ENCODE data around the gene FOXF1. TPM values are rescaled to one million over a fixed set of nuclear protein-coding genes. Genes with fewer than 3 reads are reported as not detected.

FOXF1 gene
- total RNA-seq = 12.8 and 13.3 TPM in 2 replicates

GRCh38 chr16:86510465-86511261, at the start of gene FOXF1:
Gene FOXF1, plus strand, starts transcription at chr16:86510527. Its CDS starts 43 bp downstream, at chr16:86510570.

DNA sequence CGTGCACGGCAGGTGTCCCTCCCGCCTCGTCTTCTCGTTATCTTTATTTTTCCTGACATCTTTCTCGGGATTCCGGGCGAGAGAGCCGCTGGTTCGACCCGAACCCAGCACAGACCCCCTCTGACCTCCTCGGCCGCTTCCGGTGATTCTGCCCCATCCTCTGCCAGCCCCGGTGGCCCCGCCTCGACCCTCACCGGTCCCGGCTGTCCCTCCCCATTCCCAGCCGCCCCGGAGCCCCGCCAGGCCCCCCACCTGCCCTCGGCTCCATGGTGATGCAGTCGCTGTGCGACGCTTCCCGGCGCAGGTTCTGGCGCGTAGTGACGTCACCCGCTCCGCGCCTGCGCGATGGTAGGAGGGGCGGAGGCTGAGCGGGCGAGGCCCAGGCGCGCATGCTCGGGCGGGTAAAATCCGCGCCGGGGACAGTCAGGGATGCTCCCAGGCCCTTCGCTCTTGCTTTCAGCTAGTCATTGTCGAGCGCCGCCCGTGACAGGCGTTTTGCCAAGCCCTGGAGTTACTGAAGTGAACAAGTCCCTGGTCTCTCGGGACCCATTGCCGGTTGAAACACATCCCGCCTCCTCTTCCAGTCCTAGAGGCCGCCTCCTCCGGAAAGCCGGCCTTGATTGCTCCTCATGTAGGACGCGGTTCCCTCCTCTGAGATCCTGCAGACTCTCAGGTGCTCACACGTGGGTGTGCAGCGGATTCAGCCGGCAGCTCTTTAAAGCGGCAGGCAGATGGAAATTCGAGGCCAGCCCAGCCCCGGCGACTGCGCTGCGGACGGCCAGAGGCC, 44.8 kb downstream of the FOXF1 start, which contains the start of gene MTHFSD:
MTHFSD (minus strand) TSS at position 319 of the 787 bp plus-strand sequence; CDS start at position 268, 51 bp downstream.

Other genes starting within 250 kb of the FOXF1 start
- 8.1 and 14.9 TPM in 2 replicates for gene MTHFSD, start 44.7 kb downstream of the FOXF1 start, total RNA-seq
- gene FOXC2, start 56.3 kb downstream of the FOXF1 start, total RNA-seq = 3.1 and 4.8 TPM in 2 replicates
- gene FOXL1, start 68.0 kb downstream of the FOXF1 start, total RNA-seq = 4.4 and 5.4 TPM in 2 replicates

All from mammary microvascular endothelial cell (primary cell).